Measurements from ENCODE around the gene PCCA. TPM values are rescaled to one million over a fixed set of nuclear protein-coding genes. Genes with fewer than 3 reads are reported as not detected.

Gene PCCA
- total RNA-seq, 1 donor = 33.7 TPM

DNA sequence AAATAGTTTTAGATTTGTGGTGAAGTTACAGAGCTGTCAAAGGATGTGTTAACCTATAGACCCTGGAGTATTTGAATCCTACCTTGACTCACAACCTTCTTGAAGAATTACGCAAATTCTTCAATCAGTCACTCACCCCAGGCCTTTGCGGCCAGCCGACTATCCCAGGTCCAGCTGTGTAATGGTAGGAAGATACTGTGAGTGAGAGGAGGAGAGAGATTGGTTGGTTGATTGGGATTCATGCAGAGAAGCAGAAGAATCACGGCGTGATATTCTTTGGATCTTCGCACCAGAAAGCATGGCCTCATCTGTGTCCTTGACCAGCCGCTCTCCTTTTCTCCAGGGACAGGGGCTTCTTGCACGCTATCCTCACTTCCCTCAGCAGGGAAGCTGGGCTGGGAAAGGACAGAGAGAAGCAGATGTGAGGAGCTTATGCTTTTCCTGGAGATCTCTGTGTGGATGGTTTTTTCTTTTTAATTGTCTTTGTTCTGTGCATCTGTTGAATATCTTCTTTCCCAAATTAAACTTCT is 250.6 kb downstream of the PCCA start:
- H3K4me3 ChIP-seq (ENCODE audit: low read depth, low read length) = no peak overlapping the region
- TF ChIP-seq, protein P1, sequence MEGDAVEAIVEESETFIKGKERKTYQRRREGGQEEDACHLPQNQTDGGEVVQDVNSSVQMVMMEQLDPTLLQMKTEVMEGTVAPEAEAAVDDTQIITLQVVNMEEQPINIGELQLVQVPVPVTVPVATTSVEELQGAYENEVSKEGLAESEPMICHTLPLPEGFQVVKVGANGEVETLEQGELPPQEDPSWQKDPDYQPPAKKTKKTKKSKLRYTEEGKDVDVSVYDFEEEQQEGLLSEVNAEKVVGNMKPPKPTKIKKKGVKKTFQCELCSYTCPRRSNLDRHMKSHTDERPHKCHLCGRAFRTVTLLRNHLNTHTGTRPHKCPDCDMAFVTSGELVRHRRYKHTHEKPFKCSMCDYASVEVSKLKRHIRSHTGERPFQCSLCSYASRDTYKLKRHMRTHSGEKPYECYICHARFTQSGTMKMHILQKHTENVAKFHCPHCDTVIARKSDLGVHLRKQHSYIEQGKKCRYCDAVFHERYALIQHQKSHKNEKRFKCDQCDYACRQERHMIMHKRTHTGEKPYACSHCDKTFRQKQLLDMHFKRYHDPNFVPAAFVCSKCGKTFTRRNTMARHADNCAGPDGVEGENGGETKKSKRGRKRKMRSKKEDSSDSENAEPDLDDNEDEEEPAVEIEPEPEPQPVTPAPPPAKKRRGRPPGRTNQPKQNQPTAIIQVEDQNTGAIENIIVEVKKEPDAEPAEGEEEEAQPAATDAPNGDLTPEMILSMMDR (IDR thresholded peaks at IDR 0.05; ENCODE audit: insufficient read depth, low read depth, low read length) = no peak
- DNase-seq (ENCODE audit: low read depth) = no peak

DNA sequence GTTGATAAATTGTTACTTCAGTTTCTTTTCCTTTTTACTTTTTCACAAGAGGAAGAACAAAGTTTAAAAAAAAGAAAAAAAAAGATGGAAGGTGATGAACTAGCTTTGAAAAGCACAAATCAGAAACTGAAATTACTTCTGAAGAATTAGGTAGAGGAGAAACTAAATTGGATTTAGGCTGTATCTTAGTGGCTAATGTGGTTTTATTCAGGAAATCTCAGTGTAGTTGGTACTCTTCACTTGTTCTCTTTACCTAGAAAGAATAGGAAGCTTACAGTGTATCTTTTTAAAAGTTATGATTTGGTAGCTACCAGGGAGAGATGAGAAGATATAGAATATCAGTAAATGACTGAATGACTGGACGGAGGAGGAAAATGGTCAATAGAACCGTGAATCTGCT is 252.0 kb downstream of the PCCA start:
- TF ChIP-seq, protein P1 (IDR thresholded peaks at IDR 0.05; ENCODE audit: insufficient read depth, low read depth, low read length) = no peak
- no peak overlapping the region for H3K4me3 ChIP-seq (ENCODE audit: low read depth, low read length)

DNA sequence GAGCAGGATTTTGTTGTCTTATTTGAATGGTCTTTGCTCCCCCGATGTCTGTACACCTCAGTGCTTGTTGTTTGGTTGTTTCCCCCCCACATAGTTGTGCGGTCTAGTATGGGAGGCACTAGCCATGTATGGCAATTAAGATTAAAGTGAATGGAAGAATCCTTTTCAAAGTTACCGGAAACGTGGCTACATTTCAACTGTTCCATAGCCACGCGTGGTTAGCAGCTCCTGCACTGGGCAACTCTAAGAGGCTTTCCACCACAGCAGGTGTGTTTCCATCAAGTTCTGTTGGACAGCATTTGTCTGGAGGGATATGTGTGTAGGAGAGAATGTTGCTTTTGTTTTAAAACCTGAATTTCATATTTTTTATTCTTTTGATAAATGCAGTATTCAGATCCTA is 252.4 kb downstream of the PCCA start:
- TF ChIP-seq, protein P1 (IDR thresholded peaks at IDR 0.05; ENCODE audit: insufficient read depth, low read depth, low read length) = no peak
- no peak overlapping the region for H3K4me3 ChIP-seq (ENCODE audit: low read depth, low read length)
- no peak for DNase-seq (ENCODE audit: low read depth)

More for the DNA sequence above, 252.0 kb downstream of the PCCA start:
- DNase-seq (ENCODE audit: low read depth) = no peak

DNA sequence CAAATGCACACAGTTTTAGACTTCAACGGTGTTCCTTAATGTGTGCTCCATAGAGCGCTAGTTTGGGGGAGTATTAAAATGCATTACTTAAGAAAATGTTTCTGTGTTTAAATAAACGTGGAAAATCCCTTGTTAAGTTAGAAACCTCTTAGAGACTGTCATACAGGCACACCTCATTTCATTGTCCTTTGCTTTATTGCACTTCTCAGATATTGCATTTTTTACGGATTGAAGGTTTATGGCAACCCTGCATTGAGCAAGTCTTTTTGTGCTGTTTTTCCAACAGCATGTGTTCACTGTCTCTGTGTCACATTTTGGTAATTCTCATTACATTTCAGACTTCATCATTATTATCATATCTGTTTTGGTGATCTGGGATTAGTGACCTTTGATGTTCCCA is 255.7 kb downstream of the PCCA start:
- no peak for DNase-seq (ENCODE audit: low read depth)
- H3K4me3 ChIP-seq (ENCODE audit: low read depth, low read length) = no peak overlapping the region
- TF ChIP-seq, protein P1 (IDR thresholded peaks at IDR 0.05; ENCODE audit: insufficient read depth, low read depth, low read length) = no peak

DNA sequence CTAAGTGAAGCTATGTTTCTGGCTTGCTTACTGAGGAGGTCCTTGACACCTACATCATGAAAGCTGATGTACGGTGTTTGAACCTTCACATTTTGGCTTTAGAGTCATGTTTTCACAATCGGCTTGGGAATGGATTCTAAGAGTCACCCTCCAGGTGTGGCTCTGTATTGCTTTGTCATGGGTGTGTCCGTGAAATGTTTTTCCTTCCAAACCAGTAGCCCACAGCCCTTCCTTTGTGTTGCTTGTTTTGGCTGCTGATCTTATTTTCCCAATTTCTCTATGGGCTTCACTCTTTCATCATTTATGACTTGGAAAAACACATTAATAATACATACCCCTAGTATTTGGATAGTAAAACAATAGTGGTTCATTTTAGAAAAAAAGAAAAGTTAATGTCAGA is 259.1 kb downstream of the PCCA start:
- no peak overlapping the region for H3K4me3 ChIP-seq (ENCODE audit: low read depth, low read length)
- no peak for DNase-seq (ENCODE audit: low read depth)
- TF ChIP-seq, protein P1 (IDR thresholded peaks at IDR 0.05; ENCODE audit: insufficient read depth, low read depth, low read length) = no peak

DNA sequence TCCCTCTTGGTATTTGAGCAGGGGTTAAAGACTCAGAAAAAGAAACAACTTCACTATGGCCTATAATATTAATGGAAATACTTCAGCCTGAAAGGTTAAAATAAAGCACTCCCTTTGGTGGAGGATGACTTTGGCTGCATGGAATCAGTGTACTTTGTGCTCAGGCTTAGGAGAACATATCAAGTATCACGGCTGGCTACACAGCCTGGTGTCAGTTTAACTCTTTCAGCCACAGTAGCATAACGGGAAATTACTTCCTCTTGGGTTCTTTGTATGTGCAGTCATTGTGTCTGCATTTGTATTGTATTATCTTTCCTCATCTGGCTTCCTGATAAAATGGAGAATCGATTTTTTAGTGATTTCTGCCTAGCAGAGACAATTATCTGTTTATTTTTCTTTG is 260.7 kb downstream of the PCCA start:
- no peak for DNase-seq (ENCODE audit: low read depth)
- TF ChIP-seq, protein P1 (IDR thresholded peaks at IDR 0.05; ENCODE audit: insufficient read depth, low read depth, low read length) = no peak
- no peak overlapping the region for H3K4me3 ChIP-seq (ENCODE audit: low read depth, low read length)

DNA sequence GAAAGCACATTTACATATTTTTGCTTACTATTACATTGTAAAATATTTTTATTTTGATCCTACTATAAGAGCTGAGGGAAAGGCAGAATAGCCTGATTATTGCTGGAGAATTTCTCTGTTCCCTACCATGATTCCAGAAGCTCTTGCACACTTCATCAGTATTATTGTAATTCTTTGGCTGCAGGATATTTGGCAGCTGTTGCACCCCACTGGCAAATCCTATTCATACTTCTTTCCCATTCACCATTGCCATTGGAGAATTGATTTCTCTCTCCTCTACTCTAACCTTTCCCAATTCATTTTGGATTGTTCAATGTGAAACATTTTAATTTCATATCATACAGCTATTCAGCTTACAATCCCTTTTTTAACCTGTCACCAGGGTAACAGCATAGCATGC is 261.7 kb downstream of the PCCA start:
- H3K4me3 ChIP-seq (ENCODE audit: low read depth, low read length) = no peak overlapping the region
- TF ChIP-seq, protein P1 (IDR thresholded peaks at IDR 0.05; ENCODE audit: insufficient read depth, low read depth, low read length) = no peak
- no peak for DNase-seq (ENCODE audit: low read depth)

Measured in fibroblast of villous mesenchyme (primary cell).